ENCODE results near the gene CREB5.
"Not testable (repeated sequence)": the region's sequence is repeated elsewhere in the genome, so short reads cannot be mapped to it uniquely, and the experiment has no call there.

The CREB5 gene

DNA sequence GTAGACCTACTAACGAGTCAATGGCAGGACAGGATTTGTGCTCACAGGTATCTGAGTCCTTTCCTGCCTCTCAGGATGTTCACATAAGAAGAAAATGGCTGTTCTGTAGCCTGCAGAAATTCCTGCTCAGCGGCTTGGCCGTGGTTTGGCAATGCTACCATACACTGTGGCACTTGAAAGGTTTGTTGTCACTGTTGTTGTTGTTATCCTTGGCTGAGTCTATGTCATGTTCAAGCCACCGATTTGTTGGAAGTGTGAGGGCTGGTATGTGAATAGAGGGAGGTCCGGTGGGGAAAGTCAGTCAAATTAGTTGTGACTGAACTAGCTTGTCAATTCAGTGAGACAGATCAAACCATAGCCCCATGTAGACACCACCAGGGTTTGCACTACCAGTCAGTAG is 345.9 kb downstream of the CREB5 start:
- no peak for DNase-seq

- no peak for DNase-seq
These were observed 347.2 kb downstream of the CREB5 start for GRCh38 chr7:28759475-28759971.

DNA sequence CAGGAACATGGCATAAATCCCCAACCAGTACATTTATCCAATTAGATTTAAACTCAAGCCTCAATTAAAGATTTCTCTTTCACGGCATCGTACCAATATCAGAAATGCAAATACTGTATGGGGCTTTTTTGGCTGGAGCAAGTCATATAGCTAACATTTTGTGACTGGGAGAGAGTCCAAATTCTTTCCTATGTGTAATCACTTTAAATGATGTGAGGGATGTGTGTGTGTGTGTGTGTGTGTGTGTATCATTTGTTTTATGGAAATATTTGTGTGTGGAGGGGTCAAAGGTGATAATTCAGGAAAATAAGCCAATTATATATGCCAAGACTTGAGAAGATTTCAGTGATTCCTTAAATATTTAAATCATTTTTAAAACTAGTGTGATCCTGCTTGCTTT is 349.2 kb downstream of the CREB5 start:
- DNase-seq = no peak

DNA sequence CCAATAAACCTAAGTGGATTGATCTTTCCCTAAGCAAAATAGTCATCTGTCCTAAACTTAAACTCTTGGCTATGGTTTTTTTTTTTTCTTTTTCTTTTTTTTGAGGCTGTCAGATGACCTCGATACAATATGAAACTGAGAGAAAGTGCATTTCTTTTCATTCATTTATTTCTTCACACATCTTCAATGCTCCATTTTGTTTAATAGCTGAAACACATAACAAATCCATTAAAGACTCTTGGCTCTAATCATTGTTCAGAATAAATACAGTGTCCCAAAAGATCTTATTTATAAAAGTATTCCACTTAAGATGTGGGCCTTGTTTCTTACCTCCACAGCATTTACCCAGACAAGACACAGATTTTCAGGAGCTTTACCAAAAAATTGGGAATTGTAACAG is 350.3 kb downstream of the CREB5 start:
- DNase-seq = no peak

- DNase-seq = no peak
These were observed 354.0 kb downstream of the CREB5 start for GRCh38 chr7:28766359-28766758.

GRCh38 chr7:28767356-28767755 is 355.0 kb downstream of the CREB5 start:
- no peak for DNase-seq

DNA sequence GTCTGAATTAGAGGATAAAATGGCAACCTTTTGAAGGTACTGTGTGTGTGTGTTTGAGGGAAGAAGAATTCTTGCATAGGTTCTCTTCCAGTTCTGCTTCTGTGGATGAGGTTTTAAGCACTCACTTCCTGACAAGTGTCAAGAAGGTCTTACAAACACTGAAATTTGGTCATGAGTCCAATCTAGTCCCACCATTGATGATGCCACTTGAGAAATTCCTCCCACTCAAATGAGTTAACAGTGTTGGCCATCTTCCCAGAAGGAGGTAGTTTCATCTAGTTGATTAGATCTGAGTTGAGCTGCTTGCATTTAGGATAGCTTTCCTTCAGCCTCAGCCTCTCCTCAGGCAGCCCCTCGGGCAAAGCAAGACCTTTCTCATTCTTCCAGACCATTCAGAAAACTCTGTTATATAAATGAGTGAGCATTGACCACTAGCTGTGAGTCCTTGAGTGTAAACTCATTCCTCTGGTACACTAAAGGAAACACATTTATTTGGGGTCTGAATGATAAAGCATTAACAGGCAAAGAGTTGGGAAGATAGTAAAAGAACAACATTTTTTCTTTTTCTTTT is 356.3 kb downstream of the CREB5 start:
- DNase-seq = no peak

DNA sequence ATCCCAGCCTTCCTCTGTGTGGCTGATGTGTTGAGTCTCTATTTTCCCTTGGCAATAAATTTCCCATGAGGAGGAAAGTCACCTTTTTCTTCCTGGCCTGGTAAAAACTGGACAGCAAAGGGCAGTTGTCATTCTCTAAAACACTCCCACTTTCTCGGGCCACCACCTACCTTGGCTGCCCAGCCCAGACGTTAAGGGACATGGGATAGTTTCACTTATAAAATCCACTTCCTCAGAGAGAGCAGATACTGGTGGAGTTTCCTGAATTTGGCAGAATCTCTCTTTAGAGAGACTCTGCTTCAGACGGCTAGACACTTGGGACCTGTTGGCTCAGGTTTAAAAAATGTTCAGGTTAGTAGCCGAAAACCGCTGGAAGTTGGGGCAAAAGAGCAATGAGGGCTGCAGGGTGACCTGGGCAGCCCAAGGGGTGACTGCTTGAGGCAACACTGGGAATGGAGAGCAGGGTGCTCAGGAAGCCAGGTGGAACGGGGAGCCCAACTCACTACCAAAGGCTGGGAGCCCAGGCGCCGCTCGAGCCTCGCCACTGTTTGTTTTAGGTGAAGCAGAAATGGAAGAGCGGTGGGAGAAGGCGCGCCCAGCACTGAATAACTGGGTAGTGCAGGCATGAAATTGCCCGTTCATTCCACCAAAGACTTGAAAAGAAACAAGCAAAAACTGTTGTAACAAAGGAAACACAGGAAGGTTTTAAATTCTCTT is 359.7 kb downstream of the CREB5 start:
- DNase-seq = no peak

- peak; percentile 64 for DNase-seq
These were observed 361.3 kb downstream of the CREB5 start for GRCh38 chr7:28773423-28774145.

DNA sequence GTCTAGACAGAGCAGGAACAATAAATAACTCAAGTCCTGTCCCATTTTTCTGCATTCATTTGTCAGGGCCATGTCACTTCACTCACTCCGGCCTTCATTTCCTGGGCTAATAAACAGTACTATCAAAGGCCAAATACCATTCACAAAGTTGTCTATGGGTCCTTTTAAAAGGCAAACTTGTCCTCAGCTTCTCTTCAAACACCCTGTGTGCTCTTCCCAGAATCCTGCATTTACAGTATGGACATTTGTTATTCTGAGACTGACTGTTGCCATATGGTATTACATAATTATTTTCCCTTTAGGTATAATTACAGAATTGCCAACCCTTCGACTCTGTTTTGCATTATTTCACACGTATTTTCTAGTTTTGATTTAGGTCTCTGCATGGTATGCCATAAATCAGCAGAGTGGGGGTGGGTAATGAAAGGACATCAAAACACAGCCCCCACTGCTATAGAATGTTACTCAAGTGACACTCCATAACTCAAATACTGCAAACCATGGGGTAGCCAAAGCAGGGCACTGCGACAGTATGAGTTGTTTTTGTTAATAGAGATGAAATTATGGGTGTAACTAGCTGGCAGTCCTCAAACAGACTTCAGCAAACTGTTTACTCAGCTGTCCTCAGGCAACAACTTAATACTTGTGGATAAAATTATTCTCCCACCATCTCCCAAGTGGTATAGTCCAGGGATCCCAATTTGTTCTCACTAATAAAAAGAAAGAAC is 362.1 kb downstream of the CREB5 start:
- peak; percentile 91 for DNase-seq

DNA sequence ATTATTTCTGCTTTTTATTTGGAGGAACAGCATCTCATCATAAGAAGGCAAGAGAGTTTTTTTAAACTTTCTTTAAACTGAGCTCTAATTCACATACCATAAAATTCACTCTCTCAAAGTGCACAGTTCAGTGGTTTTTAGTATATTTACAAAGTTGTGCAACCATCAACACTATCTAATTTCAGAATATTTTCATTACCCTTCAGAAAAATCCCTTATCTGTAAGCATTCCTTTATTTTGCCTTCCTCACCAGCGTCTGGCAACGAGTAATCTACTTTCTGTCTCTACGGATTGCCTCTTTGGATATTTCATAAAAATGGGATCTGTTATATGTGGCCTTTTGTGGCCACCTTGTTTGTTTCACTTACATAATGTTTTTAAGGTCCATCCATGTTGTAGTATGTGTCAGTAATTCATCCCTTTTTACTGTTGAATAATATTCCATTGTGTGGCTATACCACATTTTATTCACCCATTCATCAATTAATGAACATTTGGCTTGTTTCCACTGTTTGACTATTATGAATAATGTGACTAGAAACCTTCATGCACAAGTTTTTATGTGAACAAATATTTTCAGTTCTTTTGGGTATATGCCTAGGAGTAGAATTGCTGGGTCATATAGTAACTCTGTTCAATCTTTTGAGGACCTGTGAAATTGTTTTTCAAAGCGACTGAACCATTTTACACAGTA is 364.3 kb downstream of the CREB5 start:
- no peak for DNase-seq

- DNase-seq = no peak
These were observed 366.5 kb downstream of the CREB5 start for GRCh38 chr7:28778786-28779185.

DNA sequence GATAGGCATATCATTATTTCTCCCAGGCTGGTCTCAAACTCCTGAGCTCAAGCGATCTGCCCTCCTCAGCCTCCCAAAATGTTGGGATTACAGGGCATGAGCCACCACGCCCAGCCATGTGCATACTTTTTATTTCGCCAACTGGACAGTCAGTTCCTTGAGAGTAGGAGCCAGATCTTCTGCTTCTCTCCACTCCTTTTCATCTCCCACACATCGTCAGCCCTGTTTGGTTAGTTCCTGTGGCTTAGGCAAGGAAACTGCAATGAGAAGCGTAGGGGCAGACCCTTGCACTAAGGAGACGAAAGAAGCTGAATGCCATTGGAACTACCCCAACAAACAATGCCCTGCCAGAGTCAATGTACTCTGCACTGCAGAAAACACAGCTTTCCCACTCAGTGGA is 367.6 kb downstream of the CREB5 start:
- no peak for DNase-seq

DNA sequence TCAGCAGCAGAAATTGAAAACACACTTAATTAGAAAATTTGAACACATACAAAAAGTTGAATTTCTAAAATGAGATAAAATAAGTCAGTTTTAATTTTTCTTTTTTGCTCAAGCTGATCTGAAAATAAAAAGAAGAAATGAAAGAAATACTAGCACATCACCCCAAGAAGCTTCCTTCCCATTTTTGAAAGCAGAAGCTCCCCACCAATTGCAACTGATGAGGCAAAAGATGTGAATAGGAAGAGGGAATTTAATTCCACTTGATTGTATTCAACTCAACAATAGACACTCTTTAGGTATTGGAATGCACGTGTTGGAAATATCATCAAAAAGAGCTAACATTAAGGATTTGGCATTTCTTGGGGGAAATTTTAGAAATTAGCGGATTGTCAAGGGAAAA is 370.0 kb downstream of the CREB5 start:
- no peak for DNase-seq

DNA sequence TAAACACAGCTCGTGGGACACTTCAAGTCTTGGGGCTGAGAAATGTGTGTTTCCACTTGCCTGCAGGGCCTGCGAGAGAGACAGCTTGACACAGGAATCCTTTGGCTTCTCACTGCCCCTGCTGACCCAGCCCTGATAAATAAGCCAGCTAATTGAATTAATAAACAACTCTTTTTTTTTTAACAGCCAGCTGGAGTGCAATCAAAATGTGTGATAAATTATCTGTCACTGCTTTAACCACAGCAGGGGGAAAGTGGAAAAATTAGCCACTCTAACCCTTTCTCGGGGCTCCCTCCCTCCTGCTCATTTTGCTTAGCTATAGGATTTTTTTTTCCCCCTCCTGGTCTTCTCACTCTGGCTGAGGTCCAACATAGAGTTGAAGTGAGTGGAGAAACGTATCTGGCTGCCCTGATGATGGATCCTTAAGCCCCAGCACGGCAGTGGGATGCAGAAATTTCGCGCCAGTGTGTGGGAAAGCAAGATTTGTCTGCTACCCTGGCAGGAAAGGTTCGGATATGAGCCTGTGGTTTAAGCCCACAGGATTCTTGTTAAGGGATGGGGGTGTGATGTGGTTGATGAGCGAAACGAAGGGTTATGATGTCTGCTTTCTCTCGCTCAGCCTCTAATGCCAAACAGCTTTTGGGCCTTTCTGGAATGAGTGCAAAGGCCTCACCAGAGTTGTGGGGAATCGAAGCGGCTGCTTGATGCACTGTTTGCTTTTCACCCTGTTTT is 372.0 kb downstream of the CREB5 start:
- no peak for DNase-seq

DNA sequence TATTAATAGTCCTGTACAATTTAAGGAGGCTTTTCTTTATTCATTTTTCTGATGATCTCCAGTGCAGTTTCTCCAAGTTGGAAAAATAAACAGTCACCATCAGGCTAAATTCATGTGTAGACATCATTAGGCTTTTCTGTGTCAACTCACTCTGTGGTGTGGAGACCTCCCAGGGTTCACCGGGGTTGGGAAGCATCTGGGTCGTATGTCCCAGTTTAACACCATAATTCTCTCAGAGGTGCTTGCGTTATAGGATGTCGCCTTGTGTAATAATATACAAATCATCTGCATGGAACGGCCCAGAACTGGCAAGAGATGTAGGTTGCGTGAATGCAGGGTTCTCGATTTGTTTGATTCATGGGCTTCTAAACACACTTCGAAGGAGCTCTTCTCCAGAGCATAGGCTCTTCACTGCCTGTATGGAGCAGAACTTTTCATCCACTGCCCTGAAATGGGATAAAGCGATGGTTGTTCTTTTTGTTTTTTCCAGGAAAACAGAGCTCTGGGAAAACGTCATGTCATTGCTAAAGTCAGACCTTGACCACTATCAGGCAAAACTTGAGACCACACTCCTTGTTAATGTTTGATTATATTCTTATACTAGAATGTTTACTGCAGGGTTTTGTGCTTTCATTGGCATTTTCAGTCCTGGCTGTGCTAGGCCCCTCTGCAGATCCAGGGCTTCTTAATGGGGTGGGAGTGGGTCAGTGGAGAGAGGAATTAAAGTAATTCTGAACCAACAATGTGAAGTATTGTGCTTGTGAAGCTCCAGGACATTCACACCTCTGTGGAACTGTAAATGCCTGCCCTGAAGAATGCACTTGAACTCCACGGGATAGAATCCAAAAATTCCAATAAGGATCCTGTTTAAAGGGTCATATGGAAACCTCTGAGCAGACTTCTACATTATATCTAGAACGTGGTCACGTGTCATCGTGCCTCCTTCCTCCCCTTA is 373.0 kb downstream of the CREB5 start:
- DNase-seq = no peak

DNA sequence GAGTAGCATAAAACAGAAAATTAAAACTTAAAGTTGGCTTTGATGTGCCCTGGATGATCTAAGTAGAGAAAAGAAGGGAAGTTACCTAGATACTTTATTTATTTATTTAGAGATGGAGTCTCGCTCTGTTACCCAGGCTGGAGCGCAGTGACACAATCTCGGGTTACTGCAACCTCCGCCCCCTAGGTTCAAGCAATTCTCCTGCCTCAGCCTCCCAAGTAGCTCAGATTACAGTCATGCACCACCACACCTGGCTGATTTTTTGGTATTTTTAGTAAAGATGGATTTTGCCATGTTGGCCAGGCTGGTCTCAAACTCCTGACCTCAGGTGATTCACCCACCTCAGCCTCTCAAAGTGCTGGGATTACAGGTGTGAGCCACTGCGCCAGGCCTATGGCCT is 373.8 kb downstream of the CREB5 start:
- DNase-seq = not testable (repeated sequence)

- DNase-seq = no peak
These were observed 374.8 kb downstream of the CREB5 start for GRCh38 chr7:28787106-28787505.

DNA sequence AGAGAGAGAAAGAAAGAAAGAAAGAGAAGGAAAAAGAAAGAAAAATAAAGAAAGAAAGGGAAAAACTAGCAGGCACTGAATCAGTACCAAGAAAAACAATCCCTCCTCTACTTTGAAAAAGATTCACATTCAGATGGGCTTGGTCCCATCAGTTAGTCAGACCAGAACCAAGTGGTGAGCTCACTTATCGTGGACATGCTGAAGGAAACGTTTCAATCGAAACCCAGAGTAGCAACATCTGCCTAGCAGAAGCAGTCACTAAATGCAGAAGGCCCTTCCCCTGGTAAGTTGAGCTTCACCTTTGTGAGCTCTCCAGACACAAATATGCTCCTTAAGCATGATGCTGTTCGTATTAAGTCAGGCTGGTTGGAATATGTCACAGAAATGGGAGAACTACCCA is 378.1 kb downstream of the CREB5 start:
- no peak for DNase-seq

DNA sequence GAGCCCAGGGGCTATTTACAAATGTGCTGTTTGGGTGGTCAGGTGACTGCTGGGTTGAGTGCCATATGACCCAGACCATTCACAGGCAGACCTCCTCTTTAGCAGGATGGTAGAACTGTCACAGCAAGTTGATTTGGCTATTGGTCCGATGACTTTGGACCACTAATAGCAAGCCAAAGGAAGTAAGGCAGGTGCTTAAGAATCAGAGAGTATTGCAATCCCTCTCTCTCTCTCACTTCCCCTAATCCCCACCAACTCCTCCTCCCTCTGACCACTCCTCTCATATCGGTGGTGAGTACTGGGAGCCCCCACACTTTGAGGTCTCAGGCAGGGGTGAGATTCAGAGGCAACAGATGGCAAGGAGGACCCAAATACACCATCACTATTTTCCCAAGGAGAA is 380.5 kb downstream of the CREB5 start:
- no peak for DNase-seq
